ENCODE measurements around the gene DYDC1. TPM values are rescaled to one million over a fixed set of nuclear protein-coding genes. Genes with fewer than 3 reads are reported as not detected.

The DYDC1 gene
- polyA plus RNA-seq, 1 of the 3 experiments (the other 2 are of a cell fraction): not detected

GRCh38 chr10:80315391-80315790 lies 41.2 kb downstream of the DYDC1 start:
- Histone ChIP-seq H3K9me3 (no peaks in the 10 kb centered on the region), H3K9ac (no peak overlapping the region), H3K9me2 (no peaks in the 10 kb centered on the region), H3K27ac (ENCODE audit: low read depth in 2 of 2, low read length in 1 of 2) (no peak overlapping the region), H3F3A (replicated peaks; ENCODE audit: insufficient read depth) (no peaks in the 10 kb centered on the region), H3K4me1 (ENCODE audit: control insufficient read depth in 1 of 2, insufficient read depth in 2 of 2, low read depth in 1 of 2, low read length in 1 of 2) (no peaks in the 10 kb centered on the region), H3K79me2 (ENCODE audit: insufficient read depth) (no peaks in the 10 kb centered on the region), H3K4me3 (ENCODE audit: low read depth in 2 of 2, low read length in 1 of 2) (no peak overlapping the region), H2AFZ (ENCODE audit: low read depth) (no peak overlapping the region), H3K4me2 (no peak overlapping the region), H4K20me1 (ENCODE audit: insufficient read depth) (no peaks in the 10 kb centered on the region), H3K36me3 (replicated peaks in 1 of 2; ENCODE audit: control insufficient read depth in 1 of 2, insufficient read depth in 2 of 2, low read length in 1 of 2) (no peaks in the 10 kb centered on the region), H3K27me3 (ENCODE audit: insufficient read depth) (no peaks in the 10 kb centered on the region)
- ChIA-PET POLR2A (no interaction called here), CTCF (no interaction called here)
- TF ChIP-seq NRF1 (IDR thresholded peaks at IDR 0.05; ENCODE audit: low read depth, low read length): no peak
- TF ChIP-seq ZBTB33 (IDR thresholded peaks at IDR 0.05; ENCODE audit: borderline replicate concordance, low read depth): no peak
- no peak for TF ChIP-seq PBX3 (IDR thresholded peaks at IDR 0.05)
- TF ChIP-seq SIN3A (IDR thresholded peaks at IDR 0.05; ENCODE audit: borderline replicate concordance, low read depth, low read length): no peak
- WGBS (ENCODE audit: low lambda C conversion rate): 63% methylated on average over 9 of the region's 21 CpGs
- no peak for DNase-seq

GRCh38 chr10:80313523-80313922 lies 43.0 kb downstream of the DYDC1 start:
- H3K79me2 ChIP-seq (ENCODE audit: insufficient read depth): no peaks in the 10 kb centered on the region
- no peaks in the 10 kb centered on the region for H3F3A ChIP-seq (replicated peaks; ENCODE audit: insufficient read depth)
- H3K4me3 ChIP-seq (ENCODE audit: low read depth in 2 of 2, low read length in 1 of 2): no peak overlapping the region
- H3K27me3 ChIP-seq (ENCODE audit: insufficient read depth): no peaks in the 10 kb centered on the region
- H3K9me2 ChIP-seq: no peaks in the 10 kb centered on the region
- H3K4me1 ChIP-seq (ENCODE audit: control insufficient read depth in 1 of 2, insufficient read depth in 2 of 2, low read depth in 1 of 2, low read length in 1 of 2): no peaks in the 10 kb centered on the region
- H3K9me3 ChIP-seq: no peaks in the 10 kb centered on the region
- no peak overlapping the region for H3K4me2 ChIP-seq
- H4K20me1 ChIP-seq (ENCODE audit: insufficient read depth): no peaks in the 10 kb centered on the region
- ChIA-PET POLR2A (no interaction called here), CTCF (no interaction called here)
- 46% methylated on average over 5 of the region's 5 CpGs for WGBS (ENCODE audit: low lambda C conversion rate)
- TF ChIP-seq YY1 (IDR thresholded peaks at IDR 0.05; ENCODE audit: low read depth) (no peak), NFIC (IDR thresholded peaks at IDR 0.05; ENCODE audit: borderline replicate concordance) (no peak), RAD21 (IDR thresholded peaks at IDR 0.05; ENCODE audit: low read length) (no peak), MEF2A (IDR thresholded peaks at IDR 0.05; ENCODE audit: borderline replicate concordance, low read depth) (no peak), PBX3 (IDR thresholded peaks at IDR 0.05) (no peak), SIN3A (IDR thresholded peaks at IDR 0.05; ENCODE audit: borderline replicate concordance, low read depth, low read length) (no peak), RFX5 (IDR thresholded peaks at IDR 0.05; ENCODE audit: low read length) (no peak), FOXM1 (IDR thresholded peaks at IDR 0.05; ENCODE audit: low read depth) (no peak), ELF1 (IDR thresholded peaks at IDR 0.05) (no peak), SMC3 (IDR thresholded peaks at IDR 0.05; ENCODE audit: low read depth, low read length) (no peak), POLR2AphosphoS5 (IDR thresholded peaks at IDR 0.05; ENCODE audit: low read depth, low read length) (no peak), JUND (IDR thresholded peaks at IDR 0.05) (no peak), USF2 (IDR thresholded peaks at IDR 0.05; ENCODE audit: borderline replicate concordance, low read depth, low read length) (no peak), EP300 (IDR thresholded peaks at IDR 0.05; ENCODE audit: borderline replicate concordance in 1 of 2, low read depth in 1 of 2, low read length in 1 of 2) (no peak), FOXJ3 (CRISPR knock-in tag; IDR thresholded peaks at IDR 0.05) (no peak), EZH2phosphoT487 (IDR thresholded peaks at IDR 0.05; ENCODE audit: borderline replicate concordance, low read depth) (no peak), NRF1 (IDR thresholded peaks at IDR 0.05; ENCODE audit: low read depth, low read length) (no peak), USF1 (IDR thresholded peaks at IDR 0.05; ENCODE audit: borderline replicate concordance, low read depth) (no peak), TAF1 (IDR thresholded peaks at IDR 0.05; ENCODE audit: borderline replicate concordance, low read depth, low read length) (no peak), CTCF (IDR thresholded peaks at IDR 0.05) (no peak)
- H3K9ac ChIP-seq: no peak overlapping the region
- H3K36me3 ChIP-seq (replicated peaks in 1 of 2; ENCODE audit: control insufficient read depth in 1 of 2, insufficient read depth in 2 of 2, low read length in 1 of 2): no peaks in the 10 kb centered on the region
- H3K27ac ChIP-seq (ENCODE audit: low read depth in 2 of 2, low read length in 1 of 2): no peak overlapping the region
- no peak for DNase-seq
- H2AFZ ChIP-seq (ENCODE audit: low read depth): no peak overlapping the region
